ENCODE results near the gene B3GNT3.

DNA sequence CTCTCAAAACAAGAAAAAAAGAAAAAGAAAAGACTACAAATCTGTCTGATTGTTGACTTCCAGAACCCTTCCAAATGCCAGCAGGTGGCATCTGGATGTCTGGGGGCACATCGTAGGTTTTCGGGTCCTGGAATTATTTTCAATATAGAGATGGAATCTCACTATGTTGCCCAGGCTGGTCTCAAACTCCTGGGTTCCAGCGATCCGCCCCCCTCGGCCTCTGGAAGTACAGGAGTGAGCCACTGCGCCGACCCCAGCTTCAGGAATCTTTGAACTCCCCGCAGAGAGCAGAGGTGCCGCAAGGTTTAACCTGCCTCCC lies 567 bp upstream of the B3GNT3 start:
- TF ChIP-seq, protein P1, sequence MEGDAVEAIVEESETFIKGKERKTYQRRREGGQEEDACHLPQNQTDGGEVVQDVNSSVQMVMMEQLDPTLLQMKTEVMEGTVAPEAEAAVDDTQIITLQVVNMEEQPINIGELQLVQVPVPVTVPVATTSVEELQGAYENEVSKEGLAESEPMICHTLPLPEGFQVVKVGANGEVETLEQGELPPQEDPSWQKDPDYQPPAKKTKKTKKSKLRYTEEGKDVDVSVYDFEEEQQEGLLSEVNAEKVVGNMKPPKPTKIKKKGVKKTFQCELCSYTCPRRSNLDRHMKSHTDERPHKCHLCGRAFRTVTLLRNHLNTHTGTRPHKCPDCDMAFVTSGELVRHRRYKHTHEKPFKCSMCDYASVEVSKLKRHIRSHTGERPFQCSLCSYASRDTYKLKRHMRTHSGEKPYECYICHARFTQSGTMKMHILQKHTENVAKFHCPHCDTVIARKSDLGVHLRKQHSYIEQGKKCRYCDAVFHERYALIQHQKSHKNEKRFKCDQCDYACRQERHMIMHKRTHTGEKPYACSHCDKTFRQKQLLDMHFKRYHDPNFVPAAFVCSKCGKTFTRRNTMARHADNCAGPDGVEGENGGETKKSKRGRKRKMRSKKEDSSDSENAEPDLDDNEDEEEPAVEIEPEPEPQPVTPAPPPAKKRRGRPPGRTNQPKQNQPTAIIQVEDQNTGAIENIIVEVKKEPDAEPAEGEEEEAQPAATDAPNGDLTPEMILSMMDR (IDR thresholded peaks at IDR 0.05; ENCODE audit: low read depth, low read length) = peak; percentile 3; the same call in 1 of the 2 replicates
- no peak for TF ChIP-seq EZH2phosphoT487 (IDR thresholded peaks at IDR 0.05; ENCODE audit: low read depth)

Data from OCI-LY3 (cell line).